Uterus (tissue), 4 donors: ENCODE data around the gene ABHD16A. TPM values are rescaled to one million over a fixed set of nuclear protein-coding genes. Genes with fewer than 3 reads are reported as not detected.
A peak's percentile ranks its signal among the peaks of the same experiment; 100 is the strongest.

Experiments
- DNase-seq, 2 donors: peaks; one replicate each; pipeline ENCODE4 v3.0.0-alpha.2; 2019 to 2020
- H3K27ac ChIP-seq, 2 donors: fragments of 200-600 bp; sonication (generic); 1 replicate in 1 of 2; 2 replicates in 1 of 2; pipeline ENCODE4 v1.5.1; 2016 to 2018
- H3K27me3 ChIP-seq, 2 donors: fragments of 200-600 bp; sonication (generic); one replicate each; pipeline ENCODE4 v1.5.1; 2018 to 2019; ENCODE audit warnings: control low read depth in 1 of 2
- H3K36me3 ChIP-seq, 2 donors: fragments of 200-600 bp; sonication (generic); one replicate each; pipeline ENCODE4 v1.5.1; 2019; ENCODE audit warnings: control low read depth in 1 of 2
- H3K4me1 ChIP-seq, 2 donors: fragments of 200-600 bp; sonication (generic); one replicate each; pipeline ENCODE4 v1.5.1; 2018 to 2019; ENCODE audit warnings: control low read depth in 1 of 2
- H3K4me3 ChIP-seq, 2 donors: fragments of 200-600 bp; sonication (generic); 1 replicate in 1 of 2; 2 replicates in 1 of 2; pipeline ENCODE4 v1.5.1; 2018 to 2019; ENCODE audit warnings: mild to moderate bottlenecking in 1 of 2
- H3K9me3 ChIP-seq, 2 donors: fragments of 200-600 bp; sonication (generic); one replicate each; pipeline ENCODE4 v1.5.1; 2019; ENCODE audit warnings: control low read depth in 1 of 2
- POLR2A ChIP-seq, 2 donors: fragments of 450-650 bp; IDR thresholded peaks; one replicate each; pipeline ENCODE4 v1.6.1; 2016; ENCODE audit warnings: antibody characterized with exemption in 2 of 2, mild to moderate bottlenecking in 1 of 2, moderate library complexity in 1 of 2
- intact Hi-C: fragments of 100-400 bp; cut with DNase I; formaldehyde crosslinking; loops from one replicate; pipeline ENCODE4 v1.15.1; 2023; ENCODE audit warnings: low total_unique reads
- total RNA-seq, 4 donors: library from RNA; depleted of rRNA in 3 of 4; stranded (reverse); fragments of >200 nt in 3 of 4; gene quantifications; one replicate each; pipeline versions ENCODE4 v1.1.0 to v1.2.4, GENCODE V29; 2014 to 2023
- TF ChIP-seq, protein P1 (sequence below), 4 experiments: fragments of 200-600 bp in 2 of 4; fragments of 450-650 bp in 2 of 4; sonication (generic) in 2 of 4; IDR thresholded peaks; one replicate each; pipeline ENCODE4 v1.5.1; 2016 to 2019; ENCODE audit warnings: antibody characterized with exemption in 4 of 4, mild to moderate bottlenecking in 2 of 4, moderate library complexity in 1 of 4
- donor health status: DM: yes; HTN: yes; CAD: no.

The ABHD16A gene
- total RNA-seq, 4 donors from 2014 or later: 25.9 to 50.9 (median 37.9) TPM

DNA sequence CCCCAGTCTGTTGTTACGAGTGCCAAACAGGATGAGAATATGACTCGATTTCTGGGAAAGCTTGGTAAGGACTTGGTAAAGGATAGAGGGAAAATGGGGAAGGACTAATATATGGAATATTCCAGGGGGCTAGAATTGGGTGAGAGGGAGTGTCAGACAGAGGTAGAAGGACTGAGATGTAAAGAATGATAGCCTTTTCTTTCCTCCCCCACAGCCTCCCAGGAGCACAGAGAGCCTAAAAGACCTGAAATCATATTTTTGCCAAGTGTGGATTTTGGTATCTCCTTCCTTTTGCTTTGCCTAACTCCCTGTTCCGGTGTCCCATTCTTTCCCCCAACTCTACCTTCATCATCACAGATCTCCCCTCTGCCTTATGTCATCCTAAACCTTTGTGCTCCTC, 39.8 kb upstream of the ABHD16A start:
- H3K9me3 ChIP-seq: no peaks in the 10 kb centered on the region
- intact Hi-C loops: no loop called here
- no peak overlapping the region for H3K4me3 ChIP-seq
- no peak overlapping the region for H3K27ac ChIP-seq
- peaks cover 0 to 9% of the 10 kb centered on the region in 2 donors for H3K4me1 ChIP-seq
- H3K36me3 ChIP-seq: no peaks in the 10 kb centered on the region
- DNase-seq: no peak
- TF ChIP-seq POLR2A (IDR thresholded peaks at IDR 0.05): no peak
- TF ChIP-seq, protein P1, sequence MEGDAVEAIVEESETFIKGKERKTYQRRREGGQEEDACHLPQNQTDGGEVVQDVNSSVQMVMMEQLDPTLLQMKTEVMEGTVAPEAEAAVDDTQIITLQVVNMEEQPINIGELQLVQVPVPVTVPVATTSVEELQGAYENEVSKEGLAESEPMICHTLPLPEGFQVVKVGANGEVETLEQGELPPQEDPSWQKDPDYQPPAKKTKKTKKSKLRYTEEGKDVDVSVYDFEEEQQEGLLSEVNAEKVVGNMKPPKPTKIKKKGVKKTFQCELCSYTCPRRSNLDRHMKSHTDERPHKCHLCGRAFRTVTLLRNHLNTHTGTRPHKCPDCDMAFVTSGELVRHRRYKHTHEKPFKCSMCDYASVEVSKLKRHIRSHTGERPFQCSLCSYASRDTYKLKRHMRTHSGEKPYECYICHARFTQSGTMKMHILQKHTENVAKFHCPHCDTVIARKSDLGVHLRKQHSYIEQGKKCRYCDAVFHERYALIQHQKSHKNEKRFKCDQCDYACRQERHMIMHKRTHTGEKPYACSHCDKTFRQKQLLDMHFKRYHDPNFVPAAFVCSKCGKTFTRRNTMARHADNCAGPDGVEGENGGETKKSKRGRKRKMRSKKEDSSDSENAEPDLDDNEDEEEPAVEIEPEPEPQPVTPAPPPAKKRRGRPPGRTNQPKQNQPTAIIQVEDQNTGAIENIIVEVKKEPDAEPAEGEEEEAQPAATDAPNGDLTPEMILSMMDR (IDR thresholded peaks at IDR 0.05): no peak
- H3K27me3 ChIP-seq: no peaks in the 10 kb centered on the region

DNA sequence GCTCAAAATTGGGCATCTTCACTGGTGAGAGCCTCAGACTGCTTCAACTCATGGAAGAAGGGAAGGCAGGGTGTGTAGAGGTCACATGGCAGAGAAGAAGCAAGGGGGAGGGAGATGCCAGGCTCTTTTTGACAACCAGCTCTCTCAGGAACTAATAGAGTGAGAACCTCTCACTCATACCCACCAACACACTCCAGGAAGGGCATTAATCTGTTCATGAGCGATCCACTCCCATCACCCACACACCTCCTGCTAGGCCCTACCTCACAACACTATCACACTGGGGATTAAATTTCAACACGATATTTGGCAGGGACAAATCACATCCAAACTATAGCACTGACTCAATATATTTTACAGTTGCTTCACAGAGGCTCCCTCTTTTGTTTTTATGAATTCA, 38.7 kb upstream of the ABHD16A start:
- intact Hi-C loops: no loop called here
- TF ChIP-seq POLR2A (IDR thresholded peaks at IDR 0.05): no peak
- TF ChIP-seq, protein P1 (IDR thresholded peaks at IDR 0.05): no peak
- Histone ChIP-seq H3K27ac (no peak overlapping the region), H3K36me3 (no peaks in the 10 kb centered on the region), H3K27me3 (no peaks in the 10 kb centered on the region), H3K9me3 (no peaks in the 10 kb centered on the region), H3K4me1 (peaks cover 0 to 11% of the 10 kb centered on the region in 2 donors), H3K4me3 (no peak overlapping the region)
- no peak for DNase-seq

DNA sequence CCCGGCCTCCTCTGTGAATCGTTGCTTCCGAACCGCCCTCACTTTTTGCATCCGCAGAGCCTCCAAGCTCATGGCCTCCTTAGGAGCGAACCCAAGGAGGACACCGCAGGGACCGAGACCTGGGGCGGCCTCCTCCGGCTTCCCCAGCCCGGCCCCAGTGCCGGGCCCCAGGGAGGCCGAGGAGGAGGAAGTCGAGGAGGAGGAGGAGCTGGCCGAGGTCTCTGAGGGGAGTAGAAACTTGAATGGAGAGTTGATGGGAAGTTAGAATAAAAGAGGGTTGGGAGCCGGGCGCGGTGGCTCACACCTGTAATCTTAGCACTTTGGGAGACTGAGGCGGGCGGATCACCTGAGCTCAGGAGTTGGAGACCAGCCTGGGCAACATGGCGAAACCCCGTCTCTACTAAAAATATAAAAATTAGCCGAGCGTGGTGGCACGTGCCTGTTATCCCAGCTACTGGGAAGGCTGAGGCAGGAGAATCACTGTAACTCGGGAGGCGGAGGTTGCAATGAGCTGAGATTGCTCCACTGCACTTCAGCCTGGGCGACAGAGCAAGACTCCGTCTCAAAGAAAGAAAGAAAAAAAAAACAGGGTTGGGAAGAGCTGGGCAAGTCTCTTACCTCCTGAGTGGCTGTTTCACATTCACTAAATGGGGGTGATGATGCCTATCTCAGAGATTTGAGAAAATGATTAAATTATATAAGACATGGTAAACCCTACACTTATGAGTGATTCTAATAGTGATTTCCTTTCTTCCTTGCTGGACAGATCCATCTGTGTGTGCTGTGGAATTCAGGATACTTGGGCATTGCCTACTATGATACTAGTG, 37.5 kb upstream of the ABHD16A start:
- peak overlapping the region; percentile 60 to 85 for H3K4me3 ChIP-seq
- peaks cover 0 to 13% of the 10 kb centered on the region in 2 donors for H3K4me1 ChIP-seq
- H3K9me3 ChIP-seq: no peaks in the 10 kb centered on the region
- intact Hi-C loops: no loop called here
- no peaks in the 10 kb centered on the region for H3K36me3 ChIP-seq
- H3K27ac ChIP-seq: peak overlapping the region; percentile 71 to 80
- no peaks in the 10 kb centered on the region for H3K27me3 ChIP-seq
- TF ChIP-seq, protein P1 (IDR thresholded peaks at IDR 0.05): no peak
- TF ChIP-seq POLR2A (IDR thresholded peaks at IDR 0.05): no peak
- DNase-seq: no peak

DNA sequence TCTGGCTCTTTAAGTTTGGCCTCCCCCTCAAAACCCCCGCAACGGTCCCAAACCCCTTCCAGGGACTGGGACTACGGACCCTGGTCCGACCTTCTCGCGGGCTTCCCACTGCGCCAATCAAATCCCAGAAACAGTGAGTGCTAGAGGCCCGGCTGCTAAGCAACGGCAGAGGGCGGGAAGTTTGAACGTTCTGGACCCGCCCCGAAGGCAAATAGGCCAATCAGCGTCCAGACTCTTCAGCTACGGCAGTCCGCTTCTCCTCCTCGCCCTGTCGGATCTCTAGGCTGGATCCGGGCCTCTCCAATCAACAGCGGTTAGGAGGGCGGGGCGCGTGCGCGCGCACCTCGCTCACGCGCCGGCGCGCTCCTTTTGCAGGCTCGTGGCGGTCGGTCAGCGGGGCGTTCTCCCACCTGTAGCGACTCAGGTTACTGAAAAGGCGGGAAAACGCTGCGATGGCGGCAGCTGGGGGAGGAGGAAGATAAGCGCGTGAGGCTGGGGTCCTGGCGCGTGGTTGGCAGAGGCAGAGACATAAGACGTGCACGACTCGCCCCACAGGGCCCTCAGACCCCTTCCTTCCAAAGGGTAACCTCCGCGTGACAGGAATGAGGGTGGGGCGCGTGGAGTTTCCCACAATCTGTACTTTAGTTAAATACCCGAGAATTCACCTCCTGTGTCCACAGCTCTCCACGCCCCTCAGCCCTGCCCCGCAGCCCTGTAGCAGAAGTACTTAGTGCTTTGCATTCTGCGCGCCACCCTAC, 36.7 kb upstream of the ABHD16A start, which contains the start of gene MSH5:
MSH5 (plus strand) TSS at position 367 of the 758 bp plus-strand sequence. CDS start 462 bp downstream, outside the sequence.
- Histone ChIP-seq H3K27me3 (no peaks in the 10 kb centered on the region), H3K27ac (peak within 1 kb of the TSS; percentile 71 to 80), H3K4me1 (peaks cover 0 to 14% of the 10 kb centered on the region in 2 donors), H3K9me3 (no peaks in the 10 kb centered on the region), H3K4me3 (peak within 1 kb of the TSS; percentile 60 to 85), H3K36me3 (no peaks in the 10 kb centered on the region)
- intact Hi-C loops: loop anchor here (10.0 kb wide), 1 partner anchor 55 kb away; the partner anchor contains the start of gene VARS1
- peak; percentile 99 for DNase-seq
- TF ChIP-seq, protein P1 (IDR thresholded peaks at IDR 0.05): no peak
- TF ChIP-seq POLR2A (IDR thresholded peaks at IDR 0.05): peak; percentile 66 to 72
